Vagina (tissue), 2 donors: ENCODE data around the gene IGSF9. TPM values are rescaled to one million over a fixed set of nuclear protein-coding genes. Genes with fewer than 3 reads are reported as not detected.
A peak's percentile ranks its signal among the peaks of the same experiment; 100 is the strongest.

Source experiments
- DNase-seq, 2 donors: peaks; one replicate each; pipeline ENCODE4 v3.0.0-alpha.2; 2017; ENCODE audit errors: extremely low spot score in 2 of 2
- H3K27ac ChIP-seq: fragments of 200-600 bp; sonication (generic); one replicate; pipeline ENCODE4 v1.5.1; 2019
- H3K27me3 ChIP-seq: fragments of 200-600 bp; sonication (generic); one replicate; pipeline ENCODE4 v1.5.1; 2019
- H3K36me3 ChIP-seq, 2 donors: fragments of 200-600 bp; sonication (generic); one replicate each; pipeline ENCODE4 v1.5.1; 2017 to 2019
- H3K4me1 ChIP-seq: fragments of 200-600 bp; sonication (generic); one replicate; pipeline ENCODE4 v1.5.1; 2019
- H3K4me3 ChIP-seq, 2 donors: fragments of 200-600 bp; sonication (generic); 1 replicate in 1 of 2; 2 replicates in 1 of 2; pipeline ENCODE4 v1.5.1; 2016 to 2019
- H3K9me3 ChIP-seq: fragments of 200-600 bp; sonication (generic); one replicate; pipeline ENCODE4 v1.5.1; 2019
- CTCF ChIP-seq, 3 experiments: fragments of 450-650 bp in 2 of 3; fragments of 200-600 bp in 1 of 3; sonication (generic) in 1 of 3; IDR thresholded peaks; one replicate each; pipeline ENCODE4 v1.5.1; 2017 to 2019; ENCODE audit warnings: antibody characterized with exemption in 3 of 3, mild to moderate bottlenecking in 2 of 3, moderate library complexity in 2 of 3
- POLR2A ChIP-seq, 2 donors: fragments of 450-650 bp; IDR thresholded peaks; one replicate each; pipeline ENCODE4 v1.6.1; 2017; ENCODE audit warnings: antibody characterized with exemption in 2 of 2, mild to moderate bottlenecking in 2 of 2, moderate library complexity in 2 of 2
- POLR2AphosphoS5 ChIP-seq, 2 donors: sonication (generic); formaldehyde crosslinking; IDR thresholded peaks; one replicate each; pipeline ENCODE4 v1.9.0; 2017; ENCODE audit warnings: antibody characterized with exemption in 2 of 2, mild to moderate bottlenecking in 2 of 2, low read depth in 1 of 2; ENCODE audit not compliant: insufficient read depth in 1 of 2
- intact Hi-C: fragments of 100-400 bp; cut with DNase I; formaldehyde crosslinking; loops from one replicate; pipeline ENCODE4 v1.15.1; 2023
- total RNA-seq: library from RNA; depleted of rRNA; stranded (reverse); fragments of >200 nt; gene quantifications from one replicate; pipeline ENCODE4 v1.2.3, GENCODE V29; 2016

IGSF9 gene
- total RNA-seq, 1 donor from 2014 or later = 5.6 TPM

- no peak overlapping the region for H3K4me3 ChIP-seq
- no peaks in the 10 kb centered on the region for H3K9me3 ChIP-seq
- H3K27me3 ChIP-seq = no peaks in the 10 kb centered on the region
- no peaks in the 10 kb centered on the region for H3K36me3 ChIP-seq
- TF ChIP-seq CTCF (IDR thresholded peaks at IDR 0.05) (no peak), POLR2A (IDR thresholded peaks at IDR 0.05) (no peak), POLR2AphosphoS5 (IDR thresholded peaks at IDR 0.05; ENCODE audit: insufficient read depth in 1 of 2, low read depth in 1 of 2) (no peak)
- intact Hi-C loops = no loop called here
- H3K27ac ChIP-seq = no peak overlapping the region
- H3K4me1 ChIP-seq = no peaks in the 10 kb centered on the region
- DNase-seq = peak; percentile 49
Observed at GRCh38 chr1:159970932-159971342, 25.5 kb upstream of the IGSF9 start.

GRCh38 chr1:159968901-159969300 lies 23.5 kb upstream of the IGSF9 start:
- Histone ChIP-seq H3K36me3 (no peaks in the 10 kb centered on the region), H3K27me3 (no peaks in the 10 kb centered on the region), H3K4me3 (no peak overlapping the region), H3K4me1 (peaks cover 7% of the 10 kb centered on the region), H3K27ac (no peak overlapping the region), H3K9me3 (no peaks in the 10 kb centered on the region)
- no peak for TF ChIP-seq CTCF (IDR thresholded peaks at IDR 0.05)
- TF ChIP-seq POLR2A (IDR thresholded peaks at IDR 0.05) = no peak
- no peak for TF ChIP-seq POLR2AphosphoS5 (IDR thresholded peaks at IDR 0.05; ENCODE audit: insufficient read depth in 1 of 2, low read depth in 1 of 2)
- intact Hi-C loops = no loop called here
- DNase-seq = no peak

- TF ChIP-seq POLR2A (IDR thresholded peaks at IDR 0.05) (no peak), CTCF (IDR thresholded peaks at IDR 0.05) (no peak), POLR2AphosphoS5 (IDR thresholded peaks at IDR 0.05; ENCODE audit: insufficient read depth in 1 of 2, low read depth in 1 of 2) (no peak)
- Histone ChIP-seq H3K27me3 (no peaks in the 10 kb centered on the region), H3K9me3 (no peaks in the 10 kb centered on the region), H3K4me1 (peaks cover 24% of the 10 kb centered on the region), H3K36me3 (no peaks in the 10 kb centered on the region), H3K4me3 (no peak overlapping the region), H3K27ac (no peak overlapping the region)
- intact Hi-C loops = no loop called here
- DNase-seq = no peak
Observed at GRCh38 chr1:159965263-159965662, 19.9 kb upstream of the IGSF9 start.

GRCh38 chr1:159964144-159964543 lies 18.7 kb upstream of the IGSF9 start:
- no peak for DNase-seq
- TF ChIP-seq CTCF (IDR thresholded peaks at IDR 0.05) (no peak), POLR2AphosphoS5 (IDR thresholded peaks at IDR 0.05; ENCODE audit: insufficient read depth in 1 of 2, low read depth in 1 of 2) (no peak), POLR2A (IDR thresholded peaks at IDR 0.05) (no peak)
- Histone ChIP-seq H3K9me3 (no peaks in the 10 kb centered on the region), H3K36me3 (no peaks in the 10 kb centered on the region), H3K27me3 (no peaks in the 10 kb centered on the region), H3K27ac (no peak overlapping the region), H3K4me3 (no peak overlapping the region), H3K4me1 (peaks cover 25% of the 10 kb centered on the region)
- intact Hi-C loops = no loop called here

- no peaks in the 10 kb centered on the region for H3K27me3 ChIP-seq
- H3K4me3 ChIP-seq = peak overlapping the region in 1 of 2 donors; percentile 21
- H3K9me3 ChIP-seq = no peaks in the 10 kb centered on the region
- TF ChIP-seq POLR2AphosphoS5 (IDR thresholded peaks at IDR 0.05; ENCODE audit: insufficient read depth in 1 of 2, low read depth in 1 of 2) (no peak), POLR2A (IDR thresholded peaks at IDR 0.05) (no peak), CTCF (IDR thresholded peaks at IDR 0.05) (no peak)
- peaks cover 25% of the 10 kb centered on the region for H3K4me1 ChIP-seq
- no peak for DNase-seq
- H3K27ac ChIP-seq = peak overlapping the region; percentile 41
- intact Hi-C loops = no loop called here
- no peaks in the 10 kb centered on the region for H3K36me3 ChIP-seq
Observed at GRCh38 chr1:159962176-159962575, 16.8 kb upstream of the IGSF9 start.
